HEK293 (cell line): ENCODE results near the gene ANKRD39.
A peak's percentile ranks its signal among the peaks of the same experiment; 100 is the strongest.

ENCODE experiments used
- REST ChIP-seq: fragments of 450-650 bp; formaldehyde crosslinking; IDR thresholded peaks from 2 replicates; pipeline ENCODE4 v1.5.1; 2016; ENCODE audit warnings: missing biosample characterization, missing genetic modification characterization
- ZBTB21 ChIP-seq: fragments of 450-650 bp; formaldehyde crosslinking; IDR thresholded peaks from 2 replicates; pipeline ENCODE4 v1.5.1; 2017; ENCODE audit warnings: missing biosample characterization, missing genetic modification characterization
- ZNF157 ChIP-seq: fragments of 450-650 bp; formaldehyde crosslinking; IDR thresholded peaks from 2 replicates; pipeline ENCODE4 v1.5.1; 2016; ENCODE audit warnings: missing biosample characterization, missing genetic modification characterization
- ZNF169 ChIP-seq: fragments of 450-650 bp; formaldehyde crosslinking; IDR thresholded peaks from 2 replicates; pipeline ENCODE4 v1.5.1; 2016; ENCODE audit warnings: missing biosample characterization, missing genetic modification characterization
- ZNF202 ChIP-seq: fragments of 450-650 bp; formaldehyde crosslinking; IDR thresholded peaks from 2 replicates; pipeline ENCODE4 v1.5.1; 2016; ENCODE audit warnings: missing biosample characterization, missing genetic modification characterization, borderline replicate concordance
- ZNF510 ChIP-seq: fragments of 450-650 bp; formaldehyde crosslinking; IDR thresholded peaks from 2 replicates; pipeline ENCODE4 v1.5.1; 2018; ENCODE audit warnings: mild to moderate bottlenecking, missing genetic modification characterization, missing biosample characterization; ENCODE audit not compliant: insufficient replicate concordance
- ZNF514 ChIP-seq: fragments of 450-650 bp; formaldehyde crosslinking; IDR thresholded peaks from 2 replicates; pipeline ENCODE4 v1.5.1; 2016; ENCODE audit warnings: missing biosample characterization, missing genetic modification characterization
- ZNF544 ChIP-seq: fragments of 450-650 bp; formaldehyde crosslinking; IDR thresholded peaks from 2 replicates; pipeline ENCODE4 v1.5.0; 2017; ENCODE audit warnings: missing biosample characterization, missing genetic modification characterization
- ZNF639 ChIP-seq: fragments of 450-650 bp; formaldehyde crosslinking; IDR thresholded peaks from 2 replicates; pipeline ENCODE4 v1.5.1; 2016; ENCODE audit warnings: missing biosample characterization, missing genetic modification characterization
- ZNF785 ChIP-seq: fragments of 450-650 bp; formaldehyde crosslinking; IDR thresholded peaks from 2 replicates; pipeline ENCODE4 v1.5.1; 2016; ENCODE audit warnings: missing biosample characterization, missing genetic modification characterization
- ZNF830 ChIP-seq: fragments of 450-650 bp; IDR thresholded peaks from 2 replicates; pipeline ENCODE4 v1.5.0; 2018; ENCODE audit warnings: missing biosample characterization, missing genetic modification characterization, low read depth, mild to moderate bottlenecking, moderate library complexity
- TF ChIP-seq, protein P1 (sequence below): fragments of 450-650 bp; formaldehyde crosslinking; IDR thresholded peaks from 2 replicates; pipeline ENCODE4 v1.5.1; 2016; ENCODE audit warnings: missing biosample characterization, missing genetic modification characterization
- TF ChIP-seq, protein P2 (sequence below): fragments of 450-650 bp; formaldehyde crosslinking; IDR thresholded peaks from 2 replicates; pipeline ENCODE4 v1.5.1; 2016; ENCODE audit warnings: missing biosample characterization, missing genetic modification characterization

GRCh38 chr2:96831679-96832078 lies 26.1 kb downstream of the ANKRD39 start:
- no peak for TF ChIP-seq ZNF510 (tag by site-specific recombination)
- peak; percentile 94 for TF ChIP-seq REST (tag by site-specific recombination)
- TF ChIP-seq, protein P1, sequence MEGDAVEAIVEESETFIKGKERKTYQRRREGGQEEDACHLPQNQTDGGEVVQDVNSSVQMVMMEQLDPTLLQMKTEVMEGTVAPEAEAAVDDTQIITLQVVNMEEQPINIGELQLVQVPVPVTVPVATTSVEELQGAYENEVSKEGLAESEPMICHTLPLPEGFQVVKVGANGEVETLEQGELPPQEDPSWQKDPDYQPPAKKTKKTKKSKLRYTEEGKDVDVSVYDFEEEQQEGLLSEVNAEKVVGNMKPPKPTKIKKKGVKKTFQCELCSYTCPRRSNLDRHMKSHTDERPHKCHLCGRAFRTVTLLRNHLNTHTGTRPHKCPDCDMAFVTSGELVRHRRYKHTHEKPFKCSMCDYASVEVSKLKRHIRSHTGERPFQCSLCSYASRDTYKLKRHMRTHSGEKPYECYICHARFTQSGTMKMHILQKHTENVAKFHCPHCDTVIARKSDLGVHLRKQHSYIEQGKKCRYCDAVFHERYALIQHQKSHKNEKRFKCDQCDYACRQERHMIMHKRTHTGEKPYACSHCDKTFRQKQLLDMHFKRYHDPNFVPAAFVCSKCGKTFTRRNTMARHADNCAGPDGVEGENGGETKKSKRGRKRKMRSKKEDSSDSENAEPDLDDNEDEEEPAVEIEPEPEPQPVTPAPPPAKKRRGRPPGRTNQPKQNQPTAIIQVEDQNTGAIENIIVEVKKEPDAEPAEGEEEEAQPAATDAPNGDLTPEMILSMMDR = no peak
- TF ChIP-seq ZBTB21 (tag by site-specific recombination) = no peak
- TF ChIP-seq ZNF157 (tag by site-specific recombination) = no peak
- TF ChIP-seq ZNF785 (tag by site-specific recombination) = no peak
- no peak for TF ChIP-seq ZNF169 (tag by site-specific recombination)
- no peak for TF ChIP-seq ZNF202
- TF ChIP-seq ZNF544 (tag by site-specific recombination) = no peak
- TF ChIP-seq ZNF514 (tag by site-specific recombination) = no peak
- no peak for TF ChIP-seq ZNF830 (tag by site-specific recombination)
- TF ChIP-seq, protein P2, sequence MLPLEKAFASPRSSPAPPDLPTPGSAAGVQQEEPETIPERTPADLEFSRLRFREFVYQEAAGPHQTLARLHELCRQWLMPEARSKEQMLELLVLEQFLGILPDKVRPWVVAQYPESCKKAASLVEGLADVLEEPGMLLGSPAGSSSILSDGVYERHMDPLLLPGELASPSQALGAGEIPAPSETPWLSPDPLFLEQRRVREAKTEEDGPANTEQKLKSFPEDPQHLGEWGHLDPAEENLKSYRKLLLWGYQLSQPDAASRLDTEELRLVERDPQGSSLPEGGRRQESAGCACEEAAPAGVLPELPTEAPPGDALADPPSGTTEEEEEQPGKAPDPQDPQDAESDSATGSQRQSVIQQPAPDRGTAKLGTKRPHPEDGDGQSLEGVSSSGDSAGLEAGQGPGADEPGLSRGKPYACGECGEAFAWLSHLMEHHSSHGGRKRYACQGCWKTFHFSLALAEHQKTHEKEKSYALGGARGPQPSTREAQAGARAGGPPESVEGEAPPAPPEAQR = no peak
- TF ChIP-seq ZNF639 (tag by site-specific recombination) = no peak
